ENCODE results near the gene ACD.

The ACD gene

DNA sequence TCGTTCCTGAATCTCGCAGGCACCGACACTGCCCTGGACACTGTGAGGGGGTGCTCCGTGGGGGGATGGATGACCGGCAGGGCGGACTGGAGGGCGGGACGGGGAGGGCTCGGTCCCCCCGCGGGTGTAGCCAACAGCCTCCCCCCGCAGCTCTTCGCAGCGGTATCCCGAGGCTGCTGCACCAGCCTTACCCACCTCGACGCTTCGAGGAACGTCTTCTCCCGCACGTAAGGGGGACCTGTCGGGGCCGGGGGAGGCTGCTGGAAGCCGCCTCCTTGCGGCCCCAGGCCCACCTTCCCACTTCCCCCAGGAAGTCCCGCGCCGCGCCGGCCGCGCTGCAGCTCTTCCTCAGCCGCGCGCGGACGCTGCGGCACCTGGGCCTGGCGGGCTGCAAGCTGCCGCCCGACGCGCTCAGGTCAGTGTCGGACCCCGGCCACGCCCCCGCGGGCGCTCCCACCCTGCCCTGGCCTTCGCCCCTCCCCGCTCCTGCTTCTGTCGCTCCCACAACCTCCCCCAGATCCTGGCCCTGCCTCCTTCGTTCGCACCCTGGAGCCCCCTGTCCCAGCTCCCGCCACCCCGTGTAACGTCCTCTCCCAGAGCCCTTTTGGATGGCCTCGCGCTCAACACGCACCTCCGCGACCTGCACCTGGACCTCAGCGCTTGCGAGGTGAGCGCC, 11.8 kb downstream of the ACD start:
- no peak for DNase-seq (ENCODE audit: low read depth in 2 of 2, low spot score in 1 of 2)

DNA sequence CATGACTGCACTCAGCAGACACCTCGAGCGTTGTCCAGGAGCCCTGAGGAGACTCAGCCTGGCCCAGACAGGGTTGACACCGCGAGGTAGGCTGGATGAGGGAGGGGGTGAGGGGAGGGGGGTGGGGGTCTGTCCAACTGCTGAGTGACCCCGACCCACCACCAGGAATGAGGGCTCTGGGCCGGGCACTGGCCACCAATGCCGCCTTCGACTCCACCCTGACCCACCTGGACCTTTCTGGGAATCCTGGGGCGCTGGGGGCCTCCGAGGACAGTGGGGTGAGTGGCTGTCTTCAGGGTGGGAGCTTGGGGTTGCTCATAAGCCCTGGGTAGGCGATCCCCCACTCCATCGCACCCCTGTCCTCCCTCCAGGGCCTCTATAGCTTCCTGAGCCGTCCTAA, 12.4 kb downstream of the ACD start:
- no peak for DNase-seq (ENCODE audit: low read depth in 2 of 2, low spot score in 1 of 2)

DNA sequence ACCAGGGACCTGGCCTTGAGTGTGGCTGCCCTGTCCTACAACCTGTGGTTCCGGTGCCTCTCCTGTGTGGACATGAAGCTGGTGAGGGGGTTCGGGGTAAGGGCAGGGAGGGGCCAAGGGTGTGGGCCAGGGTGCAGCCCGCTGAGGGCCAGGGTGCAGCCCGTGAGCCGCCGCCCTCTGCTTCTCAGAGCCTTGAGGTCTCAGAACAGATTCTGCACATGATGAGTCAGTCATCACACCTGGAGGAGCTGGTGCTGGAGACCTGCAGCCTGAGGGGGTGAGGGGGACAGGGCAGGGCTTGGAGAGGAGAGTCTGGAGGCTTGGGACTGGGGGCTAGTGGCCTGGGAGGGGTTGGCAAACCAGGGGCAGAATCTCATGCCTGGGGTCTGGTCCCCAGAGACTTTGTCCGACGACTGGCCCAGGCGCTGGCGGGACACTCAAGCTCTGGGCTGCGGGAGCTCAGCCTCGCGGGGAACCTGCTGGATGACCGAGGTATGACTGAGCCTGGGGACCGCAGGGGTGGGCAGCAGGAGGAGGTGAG, 12.9 kb downstream of the ACD start:
- DNase-seq (ENCODE audit: low read depth in 2 of 2, low spot score in 1 of 2): no peak

DNA sequence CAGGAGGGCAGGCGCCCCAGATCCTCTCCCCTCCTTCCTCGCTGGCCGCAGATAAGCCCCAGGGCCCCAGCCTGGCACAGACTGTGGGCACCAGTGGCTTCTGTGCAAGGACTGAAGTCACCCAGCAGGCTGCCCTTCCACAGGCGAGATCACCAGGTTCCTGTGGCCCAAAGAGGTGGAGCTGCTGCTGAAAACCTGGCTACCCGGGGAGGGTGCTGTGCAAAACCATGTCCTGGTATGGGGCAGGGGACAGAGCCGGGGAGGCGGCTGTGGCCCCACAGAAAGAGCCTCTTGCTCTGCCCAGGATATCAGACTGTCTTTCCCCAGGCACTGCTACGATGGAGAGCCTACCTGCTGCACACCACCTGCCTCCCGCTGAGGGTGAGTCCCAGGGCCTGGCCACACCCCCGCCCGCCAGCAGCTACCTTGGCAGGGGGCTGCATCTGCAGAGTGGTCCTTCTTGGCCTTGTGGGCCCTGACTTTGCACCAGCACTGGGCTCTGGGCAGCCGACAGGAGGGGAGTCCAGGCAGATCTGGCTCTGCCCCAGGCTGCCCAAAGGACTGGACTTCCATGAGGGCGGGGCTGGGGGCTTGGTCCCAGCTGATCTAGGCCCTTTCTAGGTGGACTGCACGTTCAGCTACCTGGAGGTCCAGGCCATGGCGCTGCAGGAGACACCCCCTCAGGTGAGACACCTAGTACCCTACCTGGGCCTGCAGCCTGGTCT, 14.5 kb downstream of the ACD start:
- DNase-seq (ENCODE audit: low read depth in 2 of 2, low spot score in 1 of 2): no peak

DNA sequence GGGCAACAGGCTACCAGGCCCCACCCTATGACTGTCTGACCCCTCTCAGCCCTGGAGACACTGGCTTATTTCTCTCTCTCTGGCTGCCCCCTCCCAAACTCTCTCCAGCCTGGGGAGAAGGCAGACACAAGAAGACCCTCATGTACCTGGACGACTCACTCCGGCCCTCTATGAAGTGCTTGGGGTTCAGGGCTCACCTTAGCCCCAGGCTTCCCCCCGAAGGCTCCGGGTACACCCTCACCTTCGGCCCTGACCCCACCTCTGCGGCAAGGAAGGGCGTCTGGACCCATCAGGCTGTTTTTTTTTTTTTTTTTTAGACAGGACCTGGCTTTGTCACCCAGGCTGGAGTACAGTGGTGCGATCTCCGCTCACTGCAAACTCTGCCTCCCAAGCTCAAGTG, 16.0 kb downstream of the ACD start:
- no peak for DNase-seq (ENCODE audit: low read depth in 2 of 2, low spot score in 1 of 2)

DNA sequence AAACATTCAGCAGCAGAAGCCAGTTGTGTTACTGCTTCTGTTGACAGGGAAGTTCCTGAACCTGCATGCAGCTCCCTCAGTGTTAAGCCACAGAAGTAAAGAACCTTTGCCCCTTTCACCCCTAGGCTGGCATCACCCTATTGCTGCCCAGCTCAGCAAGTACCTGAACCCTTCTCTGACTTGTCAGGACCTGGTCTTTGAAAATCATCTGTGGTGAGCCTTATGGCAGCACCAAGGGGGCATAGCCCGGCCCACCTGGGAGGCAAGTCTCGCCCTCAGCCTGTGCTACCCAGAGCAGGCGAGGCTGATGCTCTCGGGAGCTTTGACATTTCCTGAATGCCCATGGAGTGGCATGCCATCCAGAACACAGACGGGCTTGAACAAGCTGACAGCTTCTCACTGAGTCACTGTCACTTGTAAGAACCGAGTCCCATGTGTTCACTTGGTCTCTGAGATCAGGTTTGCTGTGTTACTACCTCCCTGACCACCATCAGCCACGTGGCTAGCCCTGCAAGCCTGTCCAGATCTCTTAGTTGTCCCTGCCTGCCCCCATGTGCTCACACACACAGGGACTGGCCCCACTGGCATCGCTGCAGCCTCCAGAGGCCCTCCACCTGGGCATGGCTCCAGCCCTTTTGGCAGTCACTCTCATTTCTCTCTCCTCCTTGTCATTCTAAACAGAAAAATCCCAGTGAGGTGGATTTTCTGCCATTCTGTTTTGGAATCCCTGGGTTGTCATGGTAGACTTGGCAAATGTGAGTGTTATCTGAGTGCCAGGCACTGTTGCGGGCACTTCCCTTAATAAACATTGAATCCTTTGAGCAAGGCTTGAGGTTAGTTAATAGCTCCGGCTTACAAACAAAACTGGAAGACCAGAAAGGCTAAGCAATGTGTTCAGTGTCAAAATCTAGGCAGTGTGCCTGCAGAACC, 18.0 kb downstream of the ACD start:
- no peak for DNase-seq (ENCODE audit: low read depth in 2 of 2, low spot score in 1 of 2)

DNA sequence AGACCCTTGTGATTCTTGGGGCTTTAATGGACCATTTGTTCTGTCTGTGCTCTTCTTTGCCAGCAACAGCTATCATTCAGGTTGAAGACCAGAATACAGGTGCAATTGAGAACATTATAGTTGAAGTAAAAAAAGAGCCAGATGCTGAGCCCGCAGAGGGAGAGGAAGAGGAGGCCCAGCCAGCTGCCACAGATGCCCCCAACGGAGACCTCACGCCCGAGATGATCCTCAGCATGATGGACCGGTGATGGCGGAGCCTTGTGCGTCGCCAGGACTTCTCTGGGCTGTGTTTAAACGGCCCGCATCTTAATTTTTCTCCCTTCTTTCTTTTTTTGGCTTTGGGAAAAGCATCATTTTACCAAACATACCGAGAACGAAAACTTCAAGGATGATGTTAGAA, 22.4 kb downstream of the ACD start:
- DNase-seq (ENCODE audit: low read depth in 2 of 2, low spot score in 1 of 2): no peak

DNA sequence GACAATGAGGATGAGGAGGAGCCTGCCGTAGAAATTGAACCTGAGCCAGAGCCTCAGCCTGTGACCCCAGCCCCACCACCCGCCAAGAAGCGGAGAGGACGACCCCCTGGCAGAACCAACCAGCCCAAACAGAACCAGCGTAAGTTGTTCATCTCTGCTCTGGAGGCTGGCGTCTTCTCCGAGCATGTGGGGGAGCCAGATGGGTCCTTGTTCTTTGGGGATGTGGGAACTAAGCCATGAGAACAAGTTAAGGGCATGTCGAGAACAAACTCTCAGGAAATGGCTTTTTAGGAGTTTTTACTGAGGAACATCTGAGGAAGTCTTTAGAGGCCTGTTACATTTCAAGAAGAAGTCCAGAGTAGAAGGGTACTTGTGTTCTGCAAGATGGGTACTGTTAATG, 23.3 kb downstream of the ACD start:
- DNase-seq (ENCODE audit: low read depth in 2 of 2, low spot score in 1 of 2): no peak

DNA sequence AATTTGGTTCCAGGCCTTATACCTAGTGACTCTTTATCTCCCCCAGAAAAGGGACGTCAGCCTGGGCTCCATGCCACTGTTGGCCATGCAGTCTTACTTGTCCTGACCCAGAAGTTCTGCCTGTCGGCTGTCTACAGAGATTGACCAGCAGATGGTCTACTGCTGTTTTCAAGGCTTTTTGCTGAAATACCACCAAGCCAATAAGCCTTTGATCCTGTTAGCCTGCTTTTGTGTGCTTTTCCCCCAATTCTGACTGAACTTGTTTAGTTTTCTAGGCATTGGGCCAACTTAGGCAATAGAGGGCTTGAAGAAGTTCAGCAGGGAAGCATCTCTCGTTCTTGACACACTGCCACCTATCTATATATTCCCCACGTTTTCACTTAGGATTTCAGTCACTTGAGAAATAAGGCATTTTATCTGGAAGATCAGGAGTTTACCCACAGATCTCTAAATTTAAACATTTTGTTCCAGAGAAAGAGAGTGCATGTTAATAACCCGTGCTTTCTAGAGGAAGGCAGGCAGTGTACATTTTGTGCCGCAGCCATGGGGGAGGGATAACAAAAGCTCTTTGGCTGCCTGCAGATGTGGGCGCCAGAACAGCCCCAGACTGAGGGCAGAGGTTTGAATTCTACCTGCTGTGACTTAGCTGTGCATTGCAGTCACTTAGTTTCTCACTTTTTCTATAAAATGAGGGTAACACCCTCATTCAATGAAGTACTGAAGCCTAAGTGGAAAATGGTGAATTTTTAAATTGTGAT, 27.5 kb downstream of the ACD start:
- no peak for DNase-seq (ENCODE audit: low read depth in 2 of 2, low spot score in 1 of 2)

DNA sequence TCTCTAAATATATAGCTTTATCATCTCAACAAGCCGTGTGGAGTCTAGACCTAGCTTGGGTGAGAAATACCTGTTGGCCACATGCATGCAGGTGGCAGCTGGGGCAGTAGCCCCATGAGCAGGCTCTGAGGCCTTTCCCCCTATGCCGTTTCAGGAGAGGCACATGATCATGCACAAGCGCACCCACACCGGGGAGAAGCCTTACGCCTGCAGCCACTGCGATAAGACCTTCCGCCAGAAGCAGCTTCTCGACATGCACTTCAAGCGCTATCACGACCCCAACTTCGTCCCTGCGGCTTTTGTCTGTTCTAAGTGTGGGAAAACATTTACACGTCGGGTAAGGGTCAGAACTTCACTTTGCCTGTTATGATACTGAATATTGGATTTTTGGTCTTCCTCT, 31.8 kb downstream of the ACD start:
- no peak for DNase-seq (ENCODE audit: low read depth in 2 of 2, low spot score in 1 of 2)

DNA sequence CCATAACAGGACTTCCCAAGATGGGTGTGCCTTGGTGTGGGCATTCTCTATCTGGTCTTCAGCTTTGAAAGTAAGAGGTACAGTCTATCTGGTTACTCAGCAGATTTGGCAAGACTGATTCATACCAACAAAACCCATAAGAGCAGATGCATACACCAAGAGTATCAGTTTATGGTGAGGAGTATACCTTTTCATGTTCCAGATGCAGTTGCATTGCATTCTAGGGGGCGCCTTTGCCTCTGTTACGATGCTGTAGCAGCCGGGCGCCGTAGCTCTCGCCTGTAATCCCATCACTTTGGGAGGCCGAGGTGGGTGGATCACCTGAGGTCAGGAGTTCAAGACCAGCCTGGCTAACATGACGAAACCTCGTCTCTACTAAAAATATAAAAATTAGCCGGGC, 46.3 kb downstream of the ACD start:
- DNase-seq (ENCODE audit: low read depth in 2 of 2, low spot score in 1 of 2): no peak

DNA sequence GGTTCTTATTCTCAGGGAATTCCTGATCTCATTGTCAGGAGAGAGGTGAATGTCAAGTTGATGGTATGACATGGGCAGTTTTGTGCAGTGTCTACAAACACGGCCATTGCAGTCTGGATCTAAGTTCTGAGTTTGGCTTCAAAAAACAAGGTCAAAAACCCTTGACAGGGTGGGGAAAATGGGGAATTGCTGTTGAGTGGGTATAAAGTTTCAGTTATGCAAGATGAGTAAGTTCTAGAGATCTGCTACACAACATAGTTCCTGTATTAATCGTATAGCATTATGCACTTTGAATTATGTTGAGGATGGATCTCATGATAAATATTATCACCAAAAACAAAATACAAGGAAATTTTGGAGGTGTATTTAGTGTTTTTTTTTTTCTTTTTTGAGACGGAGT, 51.7 kb downstream of the ACD start:
- DNase-seq (ENCODE audit: low read depth in 2 of 2, low spot score in 1 of 2): no peak
